HepG2 (cell line): ENCODE measurements around the gene NDUFV1.

ENCODE experiments used
- ATF3 ChIP-seq: sonication (generic); formaldehyde crosslinking; IDR thresholded peaks from 2 replicates; pipeline ENCODE4 v1.4.0; 2020; ENCODE audit warnings: missing genetic modification reagents
- CEBPB ChIP-seq: IDR thresholded peaks from 2 replicates; pipeline ENCODE4 v1.6.1; 2011; ENCODE audit warnings: low read depth, low read length, improper control_type of control experiment, borderline replicate concordance
- HNF4A ChIP-seq: sonication (generic); formaldehyde crosslinking; IDR thresholded peaks from 2 replicates; pipeline ENCODE4 v1.4.0; 2020; ENCODE audit warnings: missing genetic modification reagents
- MXI1 ChIP-seq: IDR thresholded peaks from 3 replicates; pipeline ENCODE4 v1.6.1; 2012; ENCODE audit warnings: low read depth, low read length, inconsistent platforms, borderline replicate concordance
- NFRKB ChIP-seq: fragments of 450-650 bp; IDR thresholded peaks from 2 replicates; pipeline ENCODE4 v1.6.1; 2017
- ZBTB26 ChIP-seq: IDR thresholded peaks from 2 replicates; pipeline ENCODE4 v1.6.1; 2016; ENCODE audit warnings: missing compliant biosample characterization, missing genetic modification reagents, borderline replicate concordance
- ZFP1 ChIP-seq: IDR thresholded peaks from 2 replicates; pipeline ENCODE4 v1.6.1; 2016
- ZNF484 ChIP-seq: sonication (generic); formaldehyde crosslinking; IDR thresholded peaks from 2 replicates; pipeline ENCODE4 v1.5.1; 2020; ENCODE audit warnings: mild to moderate bottlenecking, low read depth, missing genetic modification reagents, borderline replicate concordance

GRCh38 chr11:67648140-67648795, 41.5 kb downstream of the NDUFV1 start:
- TF ChIP-seq ATF3 (CRISPR knock-in tag) (no peak), MXI1 (no peak), CEBPB (no peak), ZBTB26 (CRISPR knock-in tag) (no peak), NFRKB (no peak), ZFP1 (CRISPR knock-in tag) (no peak), HNF4A (CRISPR knock-in tag) (no peak), ZNF484 (CRISPR knock-in tag) (no peak)
